B cell (primary cell): ENCODE data around the gene PTPRG. TPM values are rescaled to one million over a fixed set of nuclear protein-coding genes. Genes with fewer than 3 reads are reported as not detected.

ENCODE experiments used
- ATAC-seq: fragments of 200-7000 bp; cut with Tn5 transposase; one replicate; pipeline ENCODE4 v1.10.0; 2021; ENCODE audit warnings: low read depth, mild to moderate bottlenecking, moderate number of reproducible peaks, moderate library complexity
- CTCF ChIA-PET: fragments of 350-600 bp; sonication (Branson Sonifier 250); formaldehyde crosslinking; loops from one replicate; lab custom pipeline; 2021; ENCODE audit warnings: antibody characterized with exemption, inconsistent platforms; lab: Charles Lee
- POLR2A ChIA-PET: fragments of 350-600 bp; sonication (Branson Sonifier 250); formaldehyde crosslinking; loops from one replicate; lab custom pipeline; 2021; ENCODE audit warnings: antibody characterized with exemption; lab: Charles Lee
- DNase-seq: peaks from one replicate; pipeline ENCODE4 v3.0.0; 2013
- H2AFZ ChIP-seq: 2 replicates; pipeline ENCODE4 v1.6.1; 2012; ENCODE audit warnings: mild to moderate bottlenecking, low read depth, low read length; ENCODE audit not compliant: insufficient read depth, poor library complexity, severe bottlenecking
- H3K27ac ChIP-seq, 2 donors: 1 replicate in 1 of 2; 2 replicates in 1 of 2; pipeline ENCODE4 v1.5.1; 2012 to 2013; ENCODE audit warnings: low read length in 2 of 2, mild to moderate bottlenecking in 2 of 2, moderate library complexity in 1 of 2
- H3K27me3 ChIP-seq, 4 experiments: fragments of 200-600 bp in 1 of 4; sonication (generic) in 1 of 4; replicated peaks in 1 of 4; 1 replicate in 2 of 4; 2 replicates in 2 of 4; pipeline versions ENCODE4 v1.6.1 to v1.7.0; 2013 to 2016; ENCODE audit warnings: low read length in 3 of 4, mild to moderate bottlenecking in 2 of 4, mixed read lengths in 1 of 4, moderate library complexity in 1 of 4; ENCODE audit not compliant: insufficient read depth in 4 of 4, control insufficient read depth in 3 of 4; ENCODE audit errors: control extremely low read depth in 1 of 4
- H3K36me3 ChIP-seq, 2 experiments: replicated peaks in 1 of 2; 1 replicate in 1 of 2; 2 replicates in 1 of 2; pipeline versions ENCODE4 v1.6.1 to v1.7.1; 2013; ENCODE audit warnings: low read length in 1 of 2; ENCODE audit not compliant: insufficient read depth in 2 of 2, control insufficient read depth in 1 of 2; ENCODE audit errors: control extremely low read depth in 1 of 2, extremely low read depth in 1 of 2
- H3K4me1 ChIP-seq, 2 donors: fragments of 200-600 bp in 1 of 2; sonication (generic) in 1 of 2; 1 replicate in 1 of 2; 2 replicates in 1 of 2; pipeline versions ENCODE4 v1.5.1 to v1.6.1; 2013 to 2017; ENCODE audit warnings: low read length in 2 of 2; ENCODE audit not compliant: control insufficient read depth in 2 of 2, insufficient read depth in 2 of 2
- H3K4me2 ChIP-seq: replicated peaks from 2 replicates; pipeline ENCODE3; 2012; ENCODE audit warnings: mild to moderate bottlenecking, low read depth, low read length; ENCODE audit not compliant: poor library complexity, severe bottlenecking
- H3K4me3 ChIP-seq, 5 experiments: fragments of 200-600 bp in 1 of 5; sonication (generic) in 1 of 5; 1 replicate in 3 of 5; 2 replicates in 2 of 5; pipeline versions ENCODE4 v1.5.1 to v1.7.0; 2011 to 2016; ENCODE audit warnings: low read length in 4 of 5, mild to moderate bottlenecking in 4 of 5, low read depth in 2 of 5, control low read depth in 1 of 5, moderate library complexity in 1 of 5; ENCODE audit not compliant: insufficient read depth in 1 of 5; ENCODE audit errors: control extremely low read depth in 1 of 5, extremely low read depth in 1 of 5
- H3K79me2 ChIP-seq: fragments of 200-600 bp; sonication (generic); one replicate; pipeline ENCODE4 v1.6.0; 2016; ENCODE audit warnings: low read length; ENCODE audit not compliant: control insufficient read depth, insufficient read depth
- H3K9ac ChIP-seq: fragments of 200-600 bp; sonication (generic); 2 replicates; pipeline ENCODE4 v1.6.1; 2017; ENCODE audit warnings: mild to moderate bottlenecking, low read length, moderate library complexity
- H3K9me3 ChIP-seq, 3 donors: one replicate each; pipeline versions ENCODE4 v1.6.1 to v1.7.1; 2013; ENCODE audit warnings: low read length in 2 of 3; ENCODE audit not compliant: control insufficient read depth in 2 of 3, insufficient read depth in 1 of 3; ENCODE audit errors: control extremely low read depth in 1 of 3
- H4K20me1 ChIP-seq: 2 replicates; pipeline ENCODE4 v1.6.0; 2012; ENCODE audit warnings: mild to moderate bottlenecking, low read length; ENCODE audit not compliant: insufficient read depth, control insufficient read depth, poor library complexity, severe bottlenecking
- H3K27ac Mint-ChIP-seq: one replicate; pipeline ENCODE4 v1.8.0; 2021; ENCODE audit warnings: mixed read lengths
- H3K27me3 Mint-ChIP-seq: one replicate; pipeline ENCODE4 v1.8.0; 2021; ENCODE audit warnings: mixed read lengths
- H3K4me1 Mint-ChIP-seq: one replicate; pipeline ENCODE4 v1.8.0; 2021; ENCODE audit warnings: mixed read lengths
- H3K4me3 Mint-ChIP-seq: one replicate; pipeline ENCODE4 v1.8.0; 2021; ENCODE audit warnings: mixed read lengths
- H3K9me3 Mint-ChIP-seq: one replicate; pipeline ENCODE4 v1.8.0; 2022; ENCODE audit warnings: mixed read lengths; ENCODE audit not compliant: insufficient read depth
- EZH2 ChIP-seq: IDR thresholded peaks from 2 replicates; pipeline ENCODE4 v1.6.1; 2012; ENCODE audit warnings: borderline replicate concordance, low read depth, mild to moderate bottlenecking, moderate library complexity, low read length; ENCODE audit not compliant: insufficient read depth, poor library complexity, severe bottlenecking
- WGBS: methylation state at CpG from one replicate; pipeline ENCODE4 v1.1.5; 2013; ENCODE audit warnings: missing lambda C conversion rate; ENCODE audit not compliant: insufficient coverage; 5-methylcytosine and 5-hydroxymethylcytosine counted together
- intact Hi-C: fragments of 100-400 bp; cut with micrococcal nuclease; formaldehyde crosslinking; loops from one replicate; pipeline ENCODE4 v1.10.0; 2022
- polyA plus RNA-seq: library from polyadenylated mRNA; depleted of rRNA; stranded (reverse); fragments of >200 nt; gene quantifications from 2 replicates; pipeline ENCODE4 v1.2.3, GENCODE V29; 2012
- total RNA-seq, 2 donors: library from RNA; stranded (reverse); fragments of 120-200 nt in 1 of 2; gene quantifications; 1 replicate in 1 of 2; 2 replicates in 1 of 2; pipeline versions ENCODE4 v1.2.3 to v1.2.4, GENCODE V29; 2013 to 2022
- TF ChIP-seq, protein P1 (sequence below): fragments of 200-600 bp; IDR thresholded peaks from one replicate; pipeline ENCODE4 v1.8.0; 2022; ENCODE audit warnings: antibody characterized with exemption, mild to moderate bottlenecking

The PTPRG gene
- total and polyA plus RNA-seq, 2 donors (not counting 1 experiment from before 2014, with no cell fraction given), result 0.12 to 1.3 TPM

DNA sequence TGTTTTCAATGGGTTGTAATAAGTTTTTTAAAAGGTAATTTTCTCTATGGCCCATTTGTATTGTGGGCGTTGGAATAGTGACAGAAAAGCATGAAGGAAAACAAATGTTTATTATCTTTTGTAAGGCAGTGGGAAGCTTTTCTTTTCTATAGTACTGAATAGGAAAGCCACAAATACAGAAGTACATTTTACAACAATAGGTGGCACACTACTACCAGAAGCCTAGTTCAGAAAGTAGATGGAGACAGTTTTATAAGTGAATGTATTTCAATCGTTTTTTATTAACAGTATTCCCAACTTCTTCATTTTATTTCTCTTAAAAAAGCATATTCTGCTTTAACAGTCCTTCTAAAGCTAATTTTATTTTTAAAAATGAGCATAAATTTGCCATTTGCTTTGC, 296.7 kb downstream of the PTPRG start:
- TF ChIP-seq, protein P1, sequence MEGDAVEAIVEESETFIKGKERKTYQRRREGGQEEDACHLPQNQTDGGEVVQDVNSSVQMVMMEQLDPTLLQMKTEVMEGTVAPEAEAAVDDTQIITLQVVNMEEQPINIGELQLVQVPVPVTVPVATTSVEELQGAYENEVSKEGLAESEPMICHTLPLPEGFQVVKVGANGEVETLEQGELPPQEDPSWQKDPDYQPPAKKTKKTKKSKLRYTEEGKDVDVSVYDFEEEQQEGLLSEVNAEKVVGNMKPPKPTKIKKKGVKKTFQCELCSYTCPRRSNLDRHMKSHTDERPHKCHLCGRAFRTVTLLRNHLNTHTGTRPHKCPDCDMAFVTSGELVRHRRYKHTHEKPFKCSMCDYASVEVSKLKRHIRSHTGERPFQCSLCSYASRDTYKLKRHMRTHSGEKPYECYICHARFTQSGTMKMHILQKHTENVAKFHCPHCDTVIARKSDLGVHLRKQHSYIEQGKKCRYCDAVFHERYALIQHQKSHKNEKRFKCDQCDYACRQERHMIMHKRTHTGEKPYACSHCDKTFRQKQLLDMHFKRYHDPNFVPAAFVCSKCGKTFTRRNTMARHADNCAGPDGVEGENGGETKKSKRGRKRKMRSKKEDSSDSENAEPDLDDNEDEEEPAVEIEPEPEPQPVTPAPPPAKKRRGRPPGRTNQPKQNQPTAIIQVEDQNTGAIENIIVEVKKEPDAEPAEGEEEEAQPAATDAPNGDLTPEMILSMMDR, result no peak
- TF ChIP-seq EZH2, result no peak
- Mint-ChIP-seq H3K27me3 (no peaks in the 10 kb centered on the region), H3K27ac (no peak overlapping the region), H3K9me3 (no peaks in the 10 kb centered on the region), H3K4me1 (no peaks in the 10 kb centered on the region), H3K4me3 (no peak overlapping the region)
- POLR2A ChIA-PET, result no interaction called here
- Histone ChIP-seq H3K4me1 (no peaks in the 10 kb centered on the region), H3K4me2 (no peak overlapping the region), H3K27me3 (no peaks in the 10 kb centered on the region), H3K9me3 (no peaks in the 10 kb centered on the region), H3K36me3 (no peaks in the 10 kb centered on the region), H3K79me2 (no peaks in the 10 kb centered on the region), H3K27ac (no peak overlapping the region), H3K4me3 (no peak overlapping the region), H2AFZ (no peak overlapping the region), H3K9ac (no peak overlapping the region), H4K20me1 (no peaks in the 10 kb centered on the region)
- no CpG with 5 or more reads among the region's 2 CpGs for WGBS
- DNase-seq (no peak), ATAC-seq (no peak)
- intact Hi-C loops, result loop anchor here (5.0 kb wide), 2 partner anchors 79 to 329 kb away; no protein-coding TSS in a partner anchor
- CTCF ChIA-PET, result interaction anchor here (1.3 to 1.6 kb wide), 2 partner anchors 78 to 329 kb away, joined by 3 to 6 read pairs; no protein-coding TSS in a partner anchor

DNA sequence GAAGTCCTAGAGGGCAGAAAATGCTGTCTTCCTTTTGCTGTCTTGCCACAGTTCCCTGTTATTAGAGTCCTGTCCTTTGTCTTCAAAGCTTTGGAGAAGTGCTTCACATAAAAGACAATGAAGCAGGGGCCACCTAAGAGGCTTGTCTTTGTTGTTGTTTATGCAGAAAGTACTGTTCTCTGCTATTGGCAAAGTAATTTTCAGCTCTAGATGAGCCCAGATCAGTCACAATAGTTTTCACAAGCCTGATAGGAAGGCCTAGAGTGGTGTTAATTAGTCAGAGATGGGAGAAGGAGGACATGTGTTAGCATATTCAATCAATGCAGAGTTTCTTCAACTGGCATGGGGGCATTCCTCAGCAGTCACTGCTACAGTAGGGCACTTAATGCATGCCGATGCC, 300.0 kb downstream of the PTPRG start:
- CTCF ChIA-PET, result no interaction called here
- no peaks in the 10 kb centered on the region for H3K9me3 Mint-ChIP-seq
- intact Hi-C loops, result no loop called here

More for the DNA sequence above, 300.0 kb downstream of the PTPRG start:
- H3K27ac ChIP-seq, result no peak overlapping the region
- Mint-ChIP-seq H3K27ac (no peak overlapping the region), H3K4me1 (no peaks in the 10 kb centered on the region), H3K4me3 (no peak overlapping the region), H3K27me3 (no peaks in the 10 kb centered on the region)
- no peaks in the 10 kb centered on the region for H3K36me3 ChIP-seq
- H3K9me3 ChIP-seq, result no peaks in the 10 kb centered on the region
- H3K4me1 ChIP-seq, result no peaks in the 10 kb centered on the region
- 100% methylated on average over 1 of the region's 1 CpG for WGBS
- H4K20me1 ChIP-seq, result no peaks in the 10 kb centered on the region
- no peaks in the 10 kb centered on the region for H3K79me2 ChIP-seq
- H3K4me3 ChIP-seq, result no peak overlapping the region
- POLR2A ChIA-PET, result no interaction called here
- ATAC-seq (no peak), DNase-seq (no peak)
- H3K4me2 ChIP-seq, result no peak overlapping the region
- H2AFZ ChIP-seq, result no peak overlapping the region
- no peak overlapping the region for H3K9ac ChIP-seq
- no peaks in the 10 kb centered on the region for H3K27me3 ChIP-seq
- no peak for TF ChIP-seq EZH2
- TF ChIP-seq, protein P1, result no peak
